Renal pelvis (tissue), 3 donors: Measurements from ENCODE around the gene ZNF547. TPM values are rescaled to one million over a fixed set of nuclear protein-coding genes. Genes with fewer than 3 reads are reported as not detected.

ENCODE experiments used
- polyA plus RNA-seq, 3 donors: library from polyadenylated mRNA; unstranded; fragments of 120-200 nt; gene quantifications; one replicate each; pipeline ENCODE4 v1.2.1, GENCODE V29; 2013; ENCODE audit not compliant: insufficient read length in 3 of 3

Gene ZNF547
- polyA plus RNA-seq, 3 donors, result 5.6 to 9.7 (median 9.0) TPM

Other genes with a start within 250 kb of the ZNF547 start
- gene USP29, start 243.6 kb upstream of the ZNF547 start, polyA plus RNA-seq, result not detected
- gene ZIM3, start 218.3 kb upstream of the ZNF547 start, polyA plus RNA-seq, result under 1 TPM in 1 of 3 donors, not detected in 2; 0.06 TPM
- gene DUXA, start 196.1 kb upstream of the ZNF547 start, polyA plus RNA-seq, result not detected
- 10 to 100 TPM; 16.6 to 26.8 (median 25.1) TPM for gene ZNF264, start 172.1 kb upstream of the ZNF547 start, polyA plus RNA-seq
- gene AURKC, start 132.5 kb upstream of the ZNF547 start, polyA plus RNA-seq, result 1 to 10 TPM; 1.6 to 3.2 (median 2.4) TPM
- gene ZNF805, start 122.9 kb upstream of the ZNF547 start, polyA plus RNA-seq, result 1 to 10 TPM; 4.9 to 9.3 (median 6.7) TPM
- gene ZNF460, start 83.1 kb upstream of the ZNF547 start, polyA plus RNA-seq, result 1 to 10 TPM; 2.4 to 4.9 (median 4.7) TPM
- 10 to 100 TPM in 1 of 3 donors, 1 to 10 TPM in 2; 7.4 to 10.4 (median 9.9) TPM for gene ZNF543, start 43.1 kb upstream of the ZNF547 start, polyA plus RNA-seq
- 10 to 100 TPM; 15.1 to 20.2 (median 17.6) TPM for gene ZNF304, start 12.3 kb upstream of the ZNF547 start, polyA plus RNA-seq
- gene TRAPPC2B, start within 50 bp of the ZNF547 start, polyA plus RNA-seq, result 10 to 100 TPM; 15.7 to 18.1 (median 17.8) TPM
- 10 to 100 TPM; 17.9 to 40.9 (median 28.8) TPM for gene ZNF548, start 26.3 kb downstream of the ZNF547 start, polyA plus RNA-seq
- gene ZNF17, start 47.6 kb downstream of the ZNF547 start, polyA plus RNA-seq, result 10 to 100 TPM in 2 of 3 donors, 1 to 10 TPM in 1; 9.5 to 17.1 (median 12.9) TPM
- 10 to 100 TPM in 2 of 3 donors, 1 to 10 TPM in 1; 8.9 to 20.2 (median 13.3) TPM for gene ZNF749, start 71.8 kb downstream of the ZNF547 start, polyA plus RNA-seq
- 1 to 10 TPM; 1.9 to 7.8 (median 5.3) TPM for gene VN1R1, start 93.6 kb downstream of the ZNF547 start, polyA plus RNA-seq
- gene ZNF772, start 114.0 kb downstream of the ZNF547 start, polyA plus RNA-seq, result 10 to 100 TPM; 18.9 to 33.1 (median 25.2) TPM
- 10 to 100 TPM; 19.3 to 25.2 (median 25.1) TPM for gene ZNF419, start 124.2 kb downstream of the ZNF547 start, polyA plus RNA-seq
- gene ZNF773, start 136.4 kb downstream of the ZNF547 start, polyA plus RNA-seq, result 10 to 100 TPM; 11.4 to 17.0 (median 16.0) TPM
- 10 to 100 TPM; 10.8 to 17.9 (median 16.3) TPM for gene ZNF549, start 163.8 kb downstream of the ZNF547 start, polyA plus RNA-seq
- 10 to 100 TPM; 19.1 to 25.3 (median 20.8) TPM for gene ZNF550, start 196.3 kb downstream of the ZNF547 start, polyA plus RNA-seq
- 1 to 10 TPM; 7.7 to 9.5 (median 9.3) TPM for gene ZNF416, start 215.4 kb downstream of the ZNF547 start, polyA plus RNA-seq
- gene ZIK1, start 220.6 kb downstream of the ZNF547 start, polyA plus RNA-seq, result 10 to 100 TPM; 19.7 to 21.0 (median 20.8) TPM
- 1 to 10 TPM; 4.6 to 7.7 (median 6.7) TPM for gene ZNF530, start 236.3 kb downstream of the ZNF547 start, polyA plus RNA-seq